HL-60/S4 treated with phorbol 12-myristate 13-acetate at 8.2 ng/mL for 4 days and 3 days (cell line): Measurements from ENCODE around the gene SYT8.

Source experiments
- in situ Hi-C: fragments of 300-500 bp; cut with MboI; formaldehyde crosslinking; loops from 2 replicates; pipeline ENCODE4 v1.15.0; 2022; ENCODE audit warnings: low sequenced_read_pairs

The SYT8 gene

GRCh38 chr11:1817000-1817399 lies 17.8 kb upstream of the SYT8 start:
- in situ Hi-C loops: loop anchor here (25.0 kb wide), 1 partner anchor 105 kb away; no protein-coding TSS in a partner anchor

GRCh38 chr11:1817511-1817910 lies 17.3 kb upstream of the SYT8 start:
- in situ Hi-C loops: loop anchor here (25.0 kb wide), 1 partner anchor 105 kb away; no protein-coding TSS in a partner anchor

- in situ Hi-C loops: loop anchor here (25.0 kb wide), 1 partner anchor 107 kb away; no protein-coding TSS in a partner anchor
These were observed 15.7 kb upstream of the SYT8 start for GRCh38 chr11:1819074-1819473.

- in situ Hi-C loops: loop anchor here (25.0 kb wide), 1 partner anchor 108 kb away; no protein-coding TSS in a partner anchor
These were observed 14.1 kb upstream of the SYT8 start for GRCh38 chr11:1820463-1821325.

GRCh38 chr11:1821562-1821961 lies 13.2 kb upstream of the SYT8 start:
- in situ Hi-C loops: loop anchor here (25.0 kb wide), 1 partner anchor 109 kb away; no protein-coding TSS in a partner anchor

GRCh38 chr11:1822648-1823375 lies 12.0 kb upstream of the SYT8 start:
- in situ Hi-C loops: loop anchor here (25.0 kb wide), 1 partner anchor 111 kb away; no protein-coding TSS in a partner anchor

- in situ Hi-C loops: loop anchor here (25.0 kb wide), 1 partner anchor 111 kb away; no protein-coding TSS in a partner anchor
These were observed 11.2 kb upstream of the SYT8 start for GRCh38 chr11:1823376-1824220.

- in situ Hi-C loops: loop anchor here (25.0 kb wide), 1 partner anchor 112 kb away; no protein-coding TSS in a partner anchor
These were observed 10.4 kb upstream of the SYT8 start for GRCh38 chr11:1824221-1825038.

GRCh38 chr11:1825039-1825740 lies 9.6 kb upstream of the SYT8 start:
- in situ Hi-C loops: no loop called here

GRCh38 chr11:1825785-1826451 lies 8.9 kb upstream of the SYT8 start:
- in situ Hi-C loops: no loop called here

GRCh38 chr11:1826552-1827094 lies 8.2 kb upstream of the SYT8 start:
- in situ Hi-C loops: no loop called here

- in situ Hi-C loops: no loop called here
These were observed 7.5 kb upstream of the SYT8 start for GRCh38 chr11:1827095-1827813.

- in situ Hi-C loops: no loop called here
These were observed 6.9 kb upstream of the SYT8 start for GRCh38 chr11:1827931-1828330.

- in situ Hi-C loops: no loop called here
These were observed 6.2 kb upstream of the SYT8 start for GRCh38 chr11:1828542-1828941.

- in situ Hi-C loops: no loop called here
These were observed 5.6 kb upstream of the SYT8 start for GRCh38 chr11:1829039-1829820.

- in situ Hi-C loops: no loop called here
These were observed 4.8 kb upstream of the SYT8 start for GRCh38 chr11:1830004-1830321.
